Loucy (cell line): ENCODE results near the gene TMC2.

Experiments used
- CTCF ChIP-seq: fragments of 200-600 bp; sonication (generic); conservative IDR thresholded peaks from 2 replicates; pipeline ENCODE4 v1.5.1; 2014; ENCODE audit warnings: mild to moderate bottlenecking, antibody characterized with exemption, low read length
- EZH2phosphoT487 ChIP-seq: fragments of 200-600 bp; IDR thresholded peaks from 2 replicates; pipeline ENCODE4 v1.6.1; 2018; ENCODE audit warnings: antibody characterized with exemption, mild to moderate bottlenecking, moderate library complexity, borderline replicate concordance

GRCh38 chr20:2520617-2521016 lies 15.8 kb upstream of the TMC2 start:
- TF ChIP-seq CTCF (no peak), EZH2phosphoT487 (no peak)
